ENCODE results near the gene MACROD1. TPM values are rescaled to one million over a fixed set of nuclear protein-coding genes. Genes with fewer than 3 reads are reported as not detected.

Gene MACROD1
- total and polyA plus RNA-seq, 7 donors = 14.2 to 33.9 (median 23.3) TPM

- 70 to 92% methylated on average over 18 of the region's 18 CpGs for WGBS, 2 donors
- H3K4me3 ChIP-seq = no peak overlapping the region
- intact Hi-C loops (cut with DNase I) = no loop called here
- TF ChIP-seq CTCF (IDR thresholded peaks at IDR 0.05) = no peak
- TF ChIP-seq POLR2AphosphoS5 (IDR thresholded peaks at IDR 0.05) = no peak
- no peak for TF ChIP-seq EP300 (IDR thresholded peaks at IDR 0.05)
- no peak for TF ChIP-seq POLR2A (IDR thresholded peaks at IDR 0.05)
- H3K36me3 ChIP-seq = peaks cover 19 to 64% (median 23%) of the 10 kb centered on the region in 4 donors
- no peaks in the 10 kb centered on the region for H3K9me3 ChIP-seq
- H3K4me1 ChIP-seq = peaks cover 0 to 29% (median 26%) of the 10 kb centered on the region in 4 donors
- no peak overlapping the region for H3K27ac ChIP-seq
- peaks cover 0 to 7% (median 0%) of the 10 kb centered on the region in 3 donors for H3K27me3 ChIP-seq
- DNase-seq = no peak
Observed at GRCh38 chr11:63996512-63996911, 169.4 kb downstream of the MACROD1 start.

GRCh38 chr11:63993993-63994392 lies 171.9 kb downstream of the MACROD1 start:
- no peak for DNase-seq
- Histone ChIP-seq H3K36me3 (peaks cover 26 to 88% (median 27%) of the 10 kb centered on the region in 4 donors), H3K4me1 (peaks cover 0 to 5% (median 3%) of the 10 kb centered on the region in 4 donors), H3K4me3 (no peak overlapping the region), H3K27me3 (no peaks in the 10 kb centered on the region), H3K9me3 (no peaks in the 10 kb centered on the region), H3K27ac (no peak overlapping the region)
- TF ChIP-seq POLR2A (IDR thresholded peaks at IDR 0.05) = no peak
- WGBS, 2 donors = 50 to 79% methylated on average over 6 of the region's 6 CpGs
- intact Hi-C loops (cut with DNase I) = no loop called here

DNA sequence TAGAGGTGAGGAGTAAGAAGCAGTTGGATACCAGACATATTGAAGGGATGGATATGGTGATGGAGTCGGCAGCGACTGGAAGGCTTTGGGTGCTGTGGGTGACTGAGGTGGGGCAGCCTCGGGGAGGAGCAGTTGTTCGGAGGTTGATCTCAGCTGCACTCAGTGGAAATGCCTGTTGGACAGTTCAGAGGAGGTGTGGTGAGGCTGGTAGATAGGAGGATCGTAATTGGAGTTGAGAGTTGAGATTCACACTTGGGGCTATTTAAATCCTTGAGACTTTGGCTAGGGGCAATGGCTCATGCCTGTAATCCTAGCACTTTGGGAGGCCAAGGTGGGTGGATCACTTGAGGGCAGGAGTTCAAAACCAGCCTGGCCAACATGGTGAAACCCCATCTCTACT lies 172.8 kb downstream of the MACROD1 start:
- Histone ChIP-seq H3K4me3 (no peak overlapping the region), H3K27me3 (no peaks in the 10 kb centered on the region), H3K9me3 (no peaks in the 10 kb centered on the region), H3K4me1 (peaks cover 0 to 7% (median 3%) of the 10 kb centered on the region in 4 donors), H3K27ac (no peak overlapping the region), H3K36me3 (peaks cover 28 to 91% (median 33%) of the 10 kb centered on the region in 4 donors)
- DNase-seq = no peak
- 85 to 94% methylated on average over 5 of the region's 5 CpGs for WGBS, 2 donors
- intact Hi-C loops (cut with DNase I) = no loop called here
- TF ChIP-seq CTCF (IDR thresholded peaks at IDR 0.05) (no peak), POLR2A (IDR thresholded peaks at IDR 0.05) (no peak), EP300 (IDR thresholded peaks at IDR 0.05) (no peak), POLR2AphosphoS5 (IDR thresholded peaks at IDR 0.05) (no peak)

DNA sequence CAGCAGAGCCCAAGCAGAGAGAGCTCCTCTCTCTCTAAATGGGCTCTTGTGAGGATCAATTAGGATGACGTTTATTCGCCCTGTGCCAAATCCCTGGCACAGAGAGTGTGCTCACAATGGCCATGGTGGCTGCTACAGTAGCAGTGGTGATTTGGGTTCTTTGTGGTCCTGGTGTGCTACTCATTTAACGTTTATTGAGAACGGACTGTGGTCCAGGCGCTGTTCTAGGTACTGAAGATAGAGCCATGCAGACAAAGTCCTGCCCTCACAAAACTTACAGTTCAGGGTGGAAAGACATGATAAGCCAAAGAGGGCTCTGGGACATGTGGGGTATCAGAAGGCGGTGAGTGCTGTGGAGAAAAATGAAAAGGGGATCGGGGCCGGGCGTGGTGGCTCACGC lies 174.4 kb downstream of the MACROD1 start:
- no peak for DNase-seq
- no peak for TF ChIP-seq EP300 (IDR thresholded peaks at IDR 0.05)
- Histone ChIP-seq H3K9me3 (no peaks in the 10 kb centered on the region), H3K27ac (no peak overlapping the region), H3K36me3 (peaks cover 13 to 77% (median 21%) of the 10 kb centered on the region in 4 donors), H3K4me1 (peaks cover 0 to 22% (median 17%) of the 10 kb centered on the region in 4 donors), H3K4me3 (no peak overlapping the region), H3K27me3 (no peaks in the 10 kb centered on the region)
- intact Hi-C loops (cut with DNase I) = no loop called here
- 92 to 93% methylated on average over 10 of the region's 10 CpGs for WGBS, 2 donors

DNA sequence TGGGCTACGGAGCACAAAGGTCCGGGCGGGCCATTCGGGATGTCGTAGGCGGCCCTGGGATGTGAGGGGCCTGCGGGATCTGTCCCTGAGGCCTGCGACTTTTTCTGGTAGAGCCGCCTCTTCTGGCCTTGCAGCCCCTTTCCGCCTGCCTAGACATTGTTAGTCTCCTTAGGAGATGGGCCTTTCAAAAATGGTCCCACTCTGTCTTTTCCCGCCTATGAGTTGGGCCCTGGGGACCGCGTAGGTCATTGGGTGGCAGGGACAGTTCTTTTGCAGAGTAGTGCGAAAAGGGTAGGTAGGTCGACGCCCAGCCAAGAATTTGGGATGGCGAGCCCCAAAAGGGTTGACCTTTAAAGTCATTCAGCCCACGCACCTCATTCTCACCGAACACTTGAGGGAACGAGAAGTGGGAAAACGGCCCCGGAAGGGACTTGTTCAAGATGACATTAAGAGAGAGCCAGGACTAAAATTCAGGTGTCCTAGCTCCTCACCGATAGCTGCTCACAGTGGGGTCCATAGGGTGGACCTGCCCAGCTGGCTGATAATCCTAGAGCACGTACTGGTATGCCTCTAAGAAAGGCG lies 178.9 kb downstream of the MACROD1 start:
- peak overlapping the region; percentile 86 to 88 (median 88) for H3K27ac ChIP-seq
- H3K36me3 ChIP-seq = peaks cover 9 to 40% (median 14%) of the 10 kb centered on the region in 4 donors
- H3K4me1 ChIP-seq = peaks cover 0 to 30% (median 23%) of the 10 kb centered on the region in 4 donors
- intact Hi-C loops (cut with DNase I) = no loop called here
- DNase-seq = peak; percentile 56
- H3K9me3 ChIP-seq = no peaks in the 10 kb centered on the region
- TF ChIP-seq POLR2AphosphoS5 (IDR thresholded peaks at IDR 0.05) (no peak), POLR2A (IDR thresholded peaks at IDR 0.05) (no peak), CTCF (IDR thresholded peaks at IDR 0.05) (no peak), EP300 (IDR thresholded peaks at IDR 0.05) (no peak)
- H3K27me3 ChIP-seq = no peaks in the 10 kb centered on the region
- WGBS, 2 donors = 42 to 44% methylated on average over 25 of the region's 25 CpGs
- H3K4me3 ChIP-seq = peak overlapping the region; percentile 64 to 95 (median 94)
